Hair follicle dermal papilla cell (primary cell): ENCODE results near the gene DCK. TPM values are rescaled to one million over a fixed set of nuclear protein-coding genes. Genes with fewer than 3 reads are reported as not detected.

ENCODE experiments used
- total RNA-seq: library from RNA; depleted of rRNA; stranded (reverse); fragments of >200 nt; gene quantifications from 2 replicates; pipeline ENCODE4 v1.2.3, GENCODE V29; 2012

DCK gene
- total RNA-seq: 13.0 and 13.4 TPM in 2 replicates

DNA sequence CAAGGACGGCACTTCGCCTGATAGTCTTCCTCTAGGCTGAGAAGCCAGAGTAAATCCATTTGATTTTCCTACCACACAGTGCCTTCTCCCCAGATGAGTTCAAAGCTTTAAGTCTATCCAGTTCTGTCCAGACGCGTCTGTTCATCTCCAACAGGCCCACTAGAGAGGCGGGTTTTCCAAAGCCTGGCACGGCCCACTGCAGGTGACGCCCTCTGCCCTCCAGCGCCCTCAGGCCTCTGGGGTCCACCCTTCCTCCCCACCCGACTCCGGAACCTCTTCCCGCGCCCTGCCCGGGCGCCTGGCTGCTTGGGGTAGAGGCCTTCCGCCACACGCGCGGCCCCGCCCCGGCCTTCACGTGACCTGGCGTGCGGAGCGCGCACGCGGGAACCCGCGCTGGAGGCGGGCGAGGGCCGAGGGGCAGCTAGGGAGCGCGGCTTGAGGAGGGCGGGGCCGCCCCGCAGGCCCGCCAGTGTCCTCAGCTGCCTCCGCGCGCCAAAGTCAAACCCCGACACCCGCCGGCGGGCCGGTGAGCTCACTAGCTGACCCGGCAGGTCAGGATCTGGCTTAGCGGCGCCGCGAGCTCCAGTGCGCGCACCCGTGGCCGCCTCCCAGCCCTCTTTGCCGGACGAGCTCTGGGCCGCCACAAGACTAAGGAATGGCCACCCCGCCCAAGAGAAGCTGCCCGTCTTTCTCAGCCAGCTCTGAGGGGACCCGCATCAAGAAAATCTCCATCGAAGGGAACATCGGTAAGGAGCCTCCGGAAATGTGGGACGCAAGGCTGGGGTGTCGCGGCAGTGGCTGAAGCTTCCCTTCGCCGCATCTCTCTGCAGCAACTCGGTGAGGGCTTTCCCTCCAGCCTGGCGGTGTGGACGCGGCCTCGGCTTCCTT is at the start of gene DCK:
Gene DCK (plus strand): TSS at position 469 of the 888 bp plus-strand sequence. CDS start 187 bp downstream, at position 656.

Other genes starting within 250 kb of the DCK start
- gene GRSF1, start 153.8 kb upstream of the DCK start, total RNA-seq: 63.0 and 67.5 TPM in 2 replicates
- 11.9 and 13.3 TPM in 2 replicates for gene MOB1B, start 91.3 kb upstream of the DCK start, total RNA-seq